GM12891 (cell line): ENCODE data around the gene VPS13D.
"Not testable (repeated sequence)": the region's sequence is repeated elsewhere in the genome, so short reads cannot be mapped to it uniquely, and the experiment has no call there.

ENCODE experiments used
- DNase-seq: peaks from one replicate; pipeline ENCODE4 v3.0.0; 2011; ENCODE audit warnings: low spot score; ENCODE audit not compliant: insufficient read length
- FAIRE-seq: peaks from 2 replicates; lab custom pipeline; 2011; peaks lifted over from hg19 to GRCh38; lab: Jason Lieb, UNC
- PAX5 ChIP-seq: IDR thresholded peaks from 2 replicates; pipeline ENCODE4 v1.6.1; 2011; ENCODE audit warnings: low read length, moderate library complexity, mild to moderate bottlenecking; ENCODE audit not compliant: insufficient read depth, severe bottlenecking
- POLR2A ChIP-seq: IDR thresholded peaks from 2 replicates; pipeline ENCODE4 v1.6.1; 2011; ENCODE audit warnings: low read depth, low read length, control low read depth
- POLR2AphosphoS5 ChIP-seq: IDR thresholded peaks from 2 replicates; pipeline ENCODE4 v1.6.1; 2011; ENCODE audit warnings: low read depth, low read length, control low read depth
- POU2F2 ChIP-seq: IDR thresholded peaks from 2 replicates; pipeline ENCODE4 v1.6.1; 2011; ENCODE audit warnings: low read depth, mild to moderate bottlenecking, control low read depth, low read length, moderate library complexity
- SPI1 ChIP-seq: IDR thresholded peaks from 2 replicates; pipeline ENCODE4 v1.6.1; 2011; ENCODE audit warnings: low read depth, low read length, control low read depth
- TAF1 ChIP-seq: IDR thresholded peaks from 2 replicates; pipeline ENCODE4 v1.6.1; 2011; ENCODE audit warnings: low read depth, low read length, control low read depth

The VPS13D gene

DNA sequence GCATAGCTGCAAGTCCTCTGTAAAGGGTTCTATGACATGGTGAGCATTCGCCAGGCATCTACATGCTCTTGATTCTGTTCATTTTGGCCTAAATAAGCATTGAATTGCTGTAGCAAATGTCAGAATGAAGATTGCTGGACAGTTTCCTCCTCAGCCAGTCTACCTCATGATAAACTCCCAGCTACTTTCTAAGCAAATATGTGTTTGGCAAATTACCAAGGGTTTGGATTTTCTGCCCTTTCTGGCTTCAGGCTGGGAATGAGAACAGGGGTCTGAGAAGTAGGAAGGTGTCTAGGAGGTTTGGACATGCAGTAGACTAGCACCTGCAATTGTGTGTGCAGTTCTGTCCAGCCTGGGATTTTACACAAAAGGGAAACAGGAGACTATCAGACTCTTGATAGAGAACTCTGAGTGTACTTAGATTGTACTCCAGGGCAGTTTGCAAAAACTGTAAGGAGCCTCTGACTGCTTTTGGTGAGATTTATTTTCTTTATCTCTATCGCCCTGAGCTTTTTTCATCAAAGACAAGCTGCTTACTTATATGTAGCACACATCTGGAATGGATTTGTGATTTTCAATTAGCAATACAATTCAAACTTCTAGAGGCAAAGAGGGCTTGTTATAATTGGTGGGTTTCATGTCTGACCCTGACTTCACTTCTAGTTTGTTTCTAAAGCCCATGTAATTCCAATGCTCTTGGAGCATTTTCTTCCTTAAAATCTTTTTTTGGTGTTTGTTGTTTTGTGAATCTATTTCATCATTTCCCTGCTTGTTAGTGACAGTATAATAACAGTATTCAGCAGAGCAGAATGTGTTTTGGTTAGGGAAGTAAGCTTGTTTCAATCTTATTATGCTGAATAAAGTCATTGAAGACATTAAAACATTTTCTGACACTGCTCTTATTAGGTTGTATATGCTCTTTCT, 150.8 kb downstream of the VPS13D start:
- TF ChIP-seq PAX5, result no peak
- no peak for DNase-seq
- no peak for FAIRE-seq

DNA sequence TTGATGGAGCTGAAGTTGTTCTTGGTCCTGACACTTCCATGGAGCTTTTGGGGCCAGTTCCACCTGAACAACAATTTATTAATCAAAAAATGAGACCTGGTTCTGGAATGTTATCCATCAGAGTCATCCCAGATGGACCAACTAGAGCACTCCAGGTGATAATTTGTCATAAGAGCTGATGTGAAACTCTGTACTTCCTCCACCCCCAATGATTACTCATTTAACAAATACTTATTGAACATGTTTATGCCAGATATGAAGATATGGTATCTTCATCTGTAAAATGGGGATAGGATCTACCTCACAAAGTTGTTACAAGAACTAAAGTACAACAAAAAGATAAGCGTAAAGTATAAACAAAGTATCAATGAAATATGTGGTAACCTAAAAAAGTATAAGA, 153.2 kb downstream of the VPS13D start:
- no peak for FAIRE-seq
- DNase-seq, result no peak
- TF ChIP-seq PAX5 (no peak), POLR2AphosphoS5 (no peak), POLR2A (no peak), POU2F2 (no peak), SPI1 (no peak), TAF1 (no peak)

DNA sequence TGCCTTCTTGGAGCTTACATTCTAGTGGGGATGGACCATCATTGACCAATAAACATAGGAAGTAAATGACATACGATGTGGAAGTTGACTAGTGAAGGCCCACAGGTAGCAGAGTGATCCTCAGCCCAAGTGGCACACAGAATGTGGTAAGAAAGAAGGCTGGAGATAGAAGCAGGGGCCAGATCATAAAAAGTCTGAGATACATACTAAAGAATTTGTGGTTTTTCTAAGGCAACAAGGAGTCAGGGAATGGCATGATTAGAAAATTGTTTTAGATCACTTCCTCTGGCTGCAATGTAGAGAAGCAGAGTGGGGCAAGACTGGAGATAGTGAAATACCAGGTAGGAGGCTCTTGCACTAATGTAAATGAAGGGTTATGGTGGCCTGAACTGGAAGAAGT, 154.0 kb downstream of the VPS13D start:
- FAIRE-seq (no peak), DNase-seq (no peak)
- TF ChIP-seq POLR2AphosphoS5, result no peak
- TF ChIP-seq POLR2A, result no peak
- no peak for TF ChIP-seq POU2F2
- TF ChIP-seq SPI1, result no peak
- no peak for TF ChIP-seq PAX5
- no peak for TF ChIP-seq TAF1

DNA sequence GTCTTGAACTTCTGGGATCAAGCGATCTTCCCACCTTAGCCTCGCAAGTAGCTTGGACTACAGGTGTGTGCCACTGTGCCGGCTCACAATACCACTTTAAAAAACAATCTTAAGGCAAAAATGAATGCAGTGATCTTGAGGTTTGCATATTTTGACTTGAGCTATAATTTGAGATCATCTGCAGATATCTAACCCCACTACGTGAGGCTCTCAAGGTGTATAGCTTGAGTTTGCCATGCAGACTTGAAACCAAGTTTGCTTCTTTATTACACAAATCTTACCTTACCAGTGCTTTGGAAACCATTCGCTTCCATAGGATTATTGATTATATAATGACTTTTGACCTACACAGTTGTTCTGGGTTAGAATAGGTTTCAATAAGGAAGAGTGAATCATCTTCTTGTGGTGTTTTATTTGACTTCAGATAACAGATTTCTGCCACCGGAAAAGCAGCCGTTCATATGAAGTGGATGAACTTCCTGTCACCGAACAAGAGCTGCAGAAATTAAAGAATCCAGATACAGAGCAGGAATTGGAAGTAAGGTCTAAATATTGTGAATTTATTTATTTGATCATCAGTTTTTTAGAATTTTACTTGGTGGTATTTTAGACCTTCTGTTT, 155.1 kb downstream of the VPS13D start:
- TF ChIP-seq TAF1 (no peak), POLR2AphosphoS5 (no peak), SPI1 (no peak), POU2F2 (no peak), POLR2A (no peak), PAX5 (no peak)
- DNase-seq (no peak), FAIRE-seq (no peak)

DNA sequence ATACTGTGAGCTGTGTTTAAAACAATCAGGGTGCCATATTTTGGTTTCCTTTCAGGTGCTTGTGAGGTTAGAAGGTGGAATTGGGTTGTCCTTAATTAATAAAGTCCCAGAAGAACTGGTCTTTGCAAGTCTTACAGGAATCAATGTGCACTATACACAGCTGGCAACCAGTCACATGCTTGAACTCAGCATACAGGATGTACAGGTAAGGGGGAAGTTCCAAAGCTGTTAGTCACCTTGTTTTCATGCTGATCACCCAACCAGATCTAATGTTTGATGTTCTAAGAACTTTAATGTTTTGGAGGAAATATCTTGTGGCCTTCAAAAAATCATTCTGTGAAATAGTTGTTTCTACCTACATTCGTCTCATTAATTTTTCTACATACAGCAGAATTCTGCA, 156.3 kb downstream of the VPS13D start:
- no peak for TF ChIP-seq SPI1
- TF ChIP-seq POLR2A, result no peak
- no peak for TF ChIP-seq TAF1
- no peak for TF ChIP-seq POLR2AphosphoS5
- TF ChIP-seq POU2F2, result no peak
- no peak for TF ChIP-seq PAX5
- FAIRE-seq, result no peak
- DNase-seq, result no peak

DNA sequence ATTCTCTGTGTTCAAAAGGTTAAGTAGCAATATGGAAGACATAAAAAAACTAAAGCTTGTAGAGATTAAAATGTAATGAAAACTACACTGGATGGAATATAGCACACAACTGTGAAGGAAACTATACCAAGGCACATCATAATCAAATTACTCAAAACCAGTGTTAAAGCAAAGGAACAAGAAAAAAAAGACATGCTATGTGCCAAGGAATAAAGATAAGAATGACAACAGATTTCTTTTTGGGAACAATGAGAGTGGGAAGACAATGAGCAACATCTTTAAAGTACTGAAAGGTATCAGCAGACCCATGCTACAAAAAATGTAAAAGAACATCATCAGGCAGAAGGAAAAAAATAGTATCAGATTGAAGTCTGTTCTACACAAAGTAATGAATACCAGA, 157.8 kb downstream of the VPS13D start:
- DNase-seq, result no peak
- TF ChIP-seq POLR2A (no peak), PAX5 (no peak), POLR2AphosphoS5 (no peak)
- FAIRE-seq, result no peak

DNA sequence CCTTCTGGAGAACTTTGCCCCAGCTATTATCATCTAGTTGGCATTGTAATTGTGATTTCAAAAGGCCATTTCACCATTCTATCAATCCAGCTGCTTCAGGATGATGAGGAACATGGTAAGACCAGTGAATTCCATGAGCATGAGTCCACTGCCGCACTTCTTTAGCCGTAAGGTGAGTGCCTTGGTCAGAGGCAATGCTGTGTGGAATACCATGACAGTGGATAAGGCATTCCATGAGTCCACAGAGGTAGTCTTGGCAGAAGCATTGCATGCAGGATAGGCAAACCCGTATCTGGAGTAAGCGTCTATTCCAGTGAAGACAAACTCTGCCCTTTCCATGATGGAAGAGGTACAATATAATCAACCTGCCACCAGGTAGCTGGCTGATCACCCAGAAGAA, 160.5 kb downstream of the VPS13D start:
- not testable (repeated sequence) for FAIRE-seq, DNase-seq

DNA sequence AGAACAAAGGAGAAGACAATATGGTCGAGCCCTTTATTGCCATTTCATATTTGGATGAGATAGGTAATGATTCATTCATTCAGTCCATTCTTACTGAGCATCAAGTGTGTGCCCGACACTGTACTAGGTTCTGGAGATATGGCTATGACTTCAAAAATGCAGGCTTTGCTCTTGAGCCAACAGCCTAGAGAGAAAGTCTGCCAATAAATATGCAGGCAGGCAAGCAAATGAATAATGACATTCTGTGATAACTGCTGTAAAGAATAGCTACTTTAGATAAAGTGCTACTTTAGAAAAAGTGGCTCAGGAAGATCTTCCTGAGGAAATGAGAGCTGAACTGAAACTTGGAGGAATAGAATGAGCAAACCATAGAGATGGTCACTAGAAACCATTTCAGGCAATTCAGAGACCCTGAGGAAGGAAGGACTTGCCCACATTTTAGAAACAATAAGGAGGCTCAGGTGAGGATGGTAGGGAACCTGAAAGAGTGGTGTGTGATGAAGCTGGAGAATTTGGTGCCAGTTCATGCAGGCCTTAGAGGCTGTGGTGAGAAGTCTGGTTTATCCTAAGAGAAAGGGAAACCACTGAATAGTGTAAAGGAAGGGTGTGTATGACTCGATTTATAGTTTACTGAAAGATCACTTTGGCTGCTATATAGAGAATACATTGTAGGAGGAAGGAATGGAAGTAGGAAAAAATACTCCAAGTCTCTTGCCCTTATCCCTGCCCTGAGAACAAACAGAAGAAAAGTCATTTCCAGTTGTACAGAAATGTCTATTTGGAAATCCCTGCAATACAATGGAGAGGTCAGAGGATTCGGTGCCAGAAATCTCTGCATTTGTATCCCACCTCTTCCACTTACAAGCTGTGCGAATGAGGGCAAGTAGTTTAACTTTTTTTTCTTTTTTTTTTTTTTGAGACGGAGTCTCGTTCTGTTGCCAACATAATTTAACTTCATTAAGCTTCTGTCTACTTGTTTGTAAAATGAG, 167.9 kb downstream of the VPS13D start:
- no peak for TF ChIP-seq POLR2A
- FAIRE-seq (no peak), DNase-seq (no peak)

DNA sequence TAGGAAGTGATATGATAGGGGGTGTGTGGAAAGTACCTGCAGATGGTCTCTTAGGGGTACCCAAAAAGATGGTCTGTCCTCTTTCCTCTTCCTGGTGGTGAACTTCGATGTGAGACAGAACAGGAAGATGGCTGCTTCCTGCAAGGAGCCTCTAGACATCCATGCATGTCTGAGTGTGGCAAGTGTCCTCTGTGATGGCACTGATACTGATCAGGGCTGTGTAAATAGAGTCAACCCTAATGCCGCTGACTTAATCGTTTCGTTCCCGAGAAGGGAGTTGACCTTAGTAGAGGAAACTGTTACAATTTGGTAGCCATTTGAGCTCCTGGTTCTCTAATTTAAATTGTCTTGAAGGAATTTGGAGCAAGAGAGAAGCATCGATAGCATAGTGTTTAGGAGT, 168.6 kb downstream of the VPS13D start:
- FAIRE-seq, result no peak
- no peak for TF ChIP-seq POLR2AphosphoS5
- TF ChIP-seq TAF1, result no peak
- TF ChIP-seq PAX5, result no peak
- no peak for TF ChIP-seq POU2F2

More for the DNA sequence above, 168.6 kb downstream of the VPS13D start:
- no peak for DNase-seq
